ENCODE results near the gene CAPZB.

Gene CAPZB

GRCh38 chr1:19345391-19345790 lies 139.9 kb downstream of the CAPZB start:
- H3K27me3 Mint-ChIP-seq (ENCODE audit: low read depth): no peaks in the 10 kb centered on the region
- no peaks in the 10 kb centered on the region for H3K9me3 Mint-ChIP-seq
- no peak overlapping the region for H3K27ac Mint-ChIP-seq
- peaks cover 6% of the 10 kb centered on the region for H3K4me1 Mint-ChIP-seq
- H3K36me3 Mint-ChIP-seq (ENCODE audit: low read depth): peaks cover 24% of the 10 kb centered on the region
- TF ChIP-seq CTCF (IDR thresholded peaks at IDR 0.05; ENCODE audit: unreplicated experiment in 3 of 3): no peak
- H3K4me3 Mint-ChIP-seq: no peak overlapping the region

- peaks cover 6% of the 10 kb centered on the region for H3K4me1 Mint-ChIP-seq
- no peaks in the 10 kb centered on the region for H3K27me3 Mint-ChIP-seq (ENCODE audit: low read depth)
- H3K9me3 Mint-ChIP-seq: no peaks in the 10 kb centered on the region
- no peak for TF ChIP-seq CTCF (IDR thresholded peaks at IDR 0.05; ENCODE audit: unreplicated experiment in 3 of 3)
- H3K27ac Mint-ChIP-seq: no peak overlapping the region
- H3K4me3 Mint-ChIP-seq: no peak overlapping the region
- H3K36me3 Mint-ChIP-seq (ENCODE audit: low read depth): peaks cover 21% of the 10 kb centered on the region
Measured at GRCh38 chr1:19344831-19345230, 140.5 kb downstream of the CAPZB start.

GRCh38 chr1:19344372-19344810 lies 140.9 kb downstream of the CAPZB start:
- TF ChIP-seq CTCF (IDR thresholded peaks at IDR 0.05; ENCODE audit: unreplicated experiment in 3 of 3): peak; percentile 56 to 66 (median 66)
- H3K27ac Mint-ChIP-seq: no peak overlapping the region
- H3K4me1 Mint-ChIP-seq: peaks cover 6% of the 10 kb centered on the region
- H3K9me3 Mint-ChIP-seq: no peaks in the 10 kb centered on the region
- H3K4me3 Mint-ChIP-seq: no peak overlapping the region
- no peaks in the 10 kb centered on the region for H3K27me3 Mint-ChIP-seq (ENCODE audit: low read depth)
- H3K36me3 Mint-ChIP-seq (ENCODE audit: low read depth): peaks cover 21% of the 10 kb centered on the region

GRCh38 chr1:19343617-19344350 lies 141.6 kb downstream of the CAPZB start:
- no peaks in the 10 kb centered on the region for H3K27me3 Mint-ChIP-seq (ENCODE audit: low read depth)
- no peaks in the 10 kb centered on the region for H3K9me3 Mint-ChIP-seq
- peaks cover 21% of the 10 kb centered on the region for H3K36me3 Mint-ChIP-seq (ENCODE audit: low read depth)
- peaks cover 6% of the 10 kb centered on the region for H3K4me1 Mint-ChIP-seq
- no peak overlapping the region for H3K4me3 Mint-ChIP-seq
- no peak for TF ChIP-seq CTCF (IDR thresholded peaks at IDR 0.05; ENCODE audit: unreplicated experiment in 3 of 3)
- H3K27ac Mint-ChIP-seq: no peak overlapping the region

- H3K9me3 Mint-ChIP-seq: no peaks in the 10 kb centered on the region
- no peak for TF ChIP-seq CTCF (IDR thresholded peaks at IDR 0.05; ENCODE audit: unreplicated experiment in 3 of 3)
- H3K4me3 Mint-ChIP-seq: no peak overlapping the region
- H3K27me3 Mint-ChIP-seq (ENCODE audit: low read depth): no peaks in the 10 kb centered on the region
- H3K27ac Mint-ChIP-seq: no peak overlapping the region
- peaks cover 6% of the 10 kb centered on the region for H3K4me1 Mint-ChIP-seq
- peaks cover 21% of the 10 kb centered on the region for H3K36me3 Mint-ChIP-seq (ENCODE audit: low read depth)
Measured at GRCh38 chr1:19342894-19343616, 142.3 kb downstream of the CAPZB start.
